B cell (primary cell): ENCODE measurements around the gene RASSF3. TPM values are rescaled to one million over a fixed set of nuclear protein-coding genes. Genes with fewer than 3 reads are reported as not detected.

Source experiments
- ATAC-seq: fragments of 200-7000 bp; cut with Tn5 transposase; one replicate; pipeline ENCODE4 v1.10.0; 2021; ENCODE audit warnings: low read depth, mild to moderate bottlenecking, moderate number of reproducible peaks, moderate library complexity
- CTCF ChIA-PET: fragments of 350-600 bp; sonication (Branson Sonifier 250); formaldehyde crosslinking; loops from one replicate; lab custom pipeline; 2021; ENCODE audit warnings: antibody characterized with exemption, inconsistent platforms; lab: Charles Lee
- POLR2A ChIA-PET: fragments of 350-600 bp; sonication (Branson Sonifier 250); formaldehyde crosslinking; loops from one replicate; lab custom pipeline; 2021; ENCODE audit warnings: antibody characterized with exemption; lab: Charles Lee
- DNase-seq: peaks from one replicate; pipeline ENCODE4 v3.0.0; 2013
- H2AFZ ChIP-seq: 2 replicates; pipeline ENCODE4 v1.6.1; 2012; ENCODE audit warnings: mild to moderate bottlenecking, low read depth, low read length; ENCODE audit not compliant: insufficient read depth, poor library complexity, severe bottlenecking
- H3K27ac ChIP-seq, 2 donors: 1 replicate in 1 of 2; 2 replicates in 1 of 2; pipeline ENCODE4 v1.5.1; 2012 to 2013; ENCODE audit warnings: low read length in 2 of 2, mild to moderate bottlenecking in 2 of 2, moderate library complexity in 1 of 2
- H3K27me3 ChIP-seq, 4 experiments: fragments of 200-600 bp in 1 of 4; sonication (generic) in 1 of 4; replicated peaks in 1 of 4; 1 replicate in 2 of 4; 2 replicates in 2 of 4; pipeline versions ENCODE4 v1.6.1 to v1.7.0; 2013 to 2016; ENCODE audit warnings: low read length in 3 of 4, mild to moderate bottlenecking in 2 of 4, mixed read lengths in 1 of 4, moderate library complexity in 1 of 4; ENCODE audit not compliant: insufficient read depth in 4 of 4, control insufficient read depth in 3 of 4; ENCODE audit errors: control extremely low read depth in 1 of 4
- H3K36me3 ChIP-seq, 2 experiments: replicated peaks in 1 of 2; 1 replicate in 1 of 2; 2 replicates in 1 of 2; pipeline versions ENCODE4 v1.6.1 to v1.7.1; 2013; ENCODE audit warnings: low read length in 1 of 2; ENCODE audit not compliant: insufficient read depth in 2 of 2, control insufficient read depth in 1 of 2; ENCODE audit errors: control extremely low read depth in 1 of 2, extremely low read depth in 1 of 2
- H3K4me1 ChIP-seq, 2 donors: fragments of 200-600 bp in 1 of 2; sonication (generic) in 1 of 2; 1 replicate in 1 of 2; 2 replicates in 1 of 2; pipeline versions ENCODE4 v1.5.1 to v1.6.1; 2013 to 2017; ENCODE audit warnings: low read length in 2 of 2; ENCODE audit not compliant: control insufficient read depth in 2 of 2, insufficient read depth in 2 of 2
- H3K4me2 ChIP-seq: replicated peaks from 2 replicates; pipeline ENCODE3; 2012; ENCODE audit warnings: mild to moderate bottlenecking, low read depth, low read length; ENCODE audit not compliant: poor library complexity, severe bottlenecking
- H3K4me3 ChIP-seq, 5 experiments: fragments of 200-600 bp in 1 of 5; sonication (generic) in 1 of 5; 1 replicate in 3 of 5; 2 replicates in 2 of 5; pipeline versions ENCODE4 v1.5.1 to v1.7.0; 2011 to 2016; ENCODE audit warnings: low read length in 4 of 5, mild to moderate bottlenecking in 4 of 5, low read depth in 2 of 5, control low read depth in 1 of 5, moderate library complexity in 1 of 5; ENCODE audit not compliant: insufficient read depth in 1 of 5; ENCODE audit errors: control extremely low read depth in 1 of 5, extremely low read depth in 1 of 5
- H3K79me2 ChIP-seq: fragments of 200-600 bp; sonication (generic); one replicate; pipeline ENCODE4 v1.6.0; 2016; ENCODE audit warnings: low read length; ENCODE audit not compliant: control insufficient read depth, insufficient read depth
- H3K9ac ChIP-seq: fragments of 200-600 bp; sonication (generic); 2 replicates; pipeline ENCODE4 v1.6.1; 2017; ENCODE audit warnings: mild to moderate bottlenecking, low read length, moderate library complexity
- H3K9me3 ChIP-seq, 3 donors: one replicate each; pipeline versions ENCODE4 v1.6.1 to v1.7.1; 2013; ENCODE audit warnings: low read length in 2 of 3; ENCODE audit not compliant: control insufficient read depth in 2 of 3, insufficient read depth in 1 of 3; ENCODE audit errors: control extremely low read depth in 1 of 3
- H4K20me1 ChIP-seq: 2 replicates; pipeline ENCODE4 v1.6.0; 2012; ENCODE audit warnings: mild to moderate bottlenecking, low read length; ENCODE audit not compliant: insufficient read depth, control insufficient read depth, poor library complexity, severe bottlenecking
- H3K27ac Mint-ChIP-seq: one replicate; pipeline ENCODE4 v1.8.0; 2021; ENCODE audit warnings: mixed read lengths
- H3K27me3 Mint-ChIP-seq: one replicate; pipeline ENCODE4 v1.8.0; 2021; ENCODE audit warnings: mixed read lengths
- H3K4me1 Mint-ChIP-seq: one replicate; pipeline ENCODE4 v1.8.0; 2021; ENCODE audit warnings: mixed read lengths
- H3K4me3 Mint-ChIP-seq: one replicate; pipeline ENCODE4 v1.8.0; 2021; ENCODE audit warnings: mixed read lengths
- H3K9me3 Mint-ChIP-seq: one replicate; pipeline ENCODE4 v1.8.0; 2022; ENCODE audit warnings: mixed read lengths; ENCODE audit not compliant: insufficient read depth
- CTCF ChIP-seq: fragments of 200-600 bp; IDR thresholded peaks from one replicate; pipeline ENCODE4 v1.8.0; 2022; ENCODE audit warnings: antibody characterized with exemption, mild to moderate bottlenecking
- EZH2 ChIP-seq: IDR thresholded peaks from 2 replicates; pipeline ENCODE4 v1.6.1; 2012; ENCODE audit warnings: borderline replicate concordance, low read depth, mild to moderate bottlenecking, moderate library complexity, low read length; ENCODE audit not compliant: insufficient read depth, poor library complexity, severe bottlenecking
- WGBS: methylation state at CpG from one replicate; pipeline ENCODE4 v1.1.5; 2013; ENCODE audit warnings: missing lambda C conversion rate; ENCODE audit not compliant: insufficient coverage; 5-methylcytosine and 5-hydroxymethylcytosine counted together
- intact Hi-C: fragments of 100-400 bp; cut with micrococcal nuclease; formaldehyde crosslinking; loops from one replicate; pipeline ENCODE4 v1.10.0; 2022
- polyA plus RNA-seq: library from polyadenylated mRNA; depleted of rRNA; stranded (reverse); fragments of >200 nt; gene quantifications from 2 replicates; pipeline ENCODE4 v1.2.3, GENCODE V29; 2012
- total RNA-seq, 2 donors: library from RNA; stranded (reverse); fragments of 120-200 nt in 1 of 2; gene quantifications; 1 replicate in 1 of 2; 2 replicates in 1 of 2; pipeline versions ENCODE4 v1.2.3 to v1.2.4, GENCODE V29; 2013 to 2022

Gene RASSF3
- total and polyA plus RNA-seq, 2 donors (not counting 1 experiment from before 2014, with no cell fraction given) = 25.8 to 104 TPM

DNA sequence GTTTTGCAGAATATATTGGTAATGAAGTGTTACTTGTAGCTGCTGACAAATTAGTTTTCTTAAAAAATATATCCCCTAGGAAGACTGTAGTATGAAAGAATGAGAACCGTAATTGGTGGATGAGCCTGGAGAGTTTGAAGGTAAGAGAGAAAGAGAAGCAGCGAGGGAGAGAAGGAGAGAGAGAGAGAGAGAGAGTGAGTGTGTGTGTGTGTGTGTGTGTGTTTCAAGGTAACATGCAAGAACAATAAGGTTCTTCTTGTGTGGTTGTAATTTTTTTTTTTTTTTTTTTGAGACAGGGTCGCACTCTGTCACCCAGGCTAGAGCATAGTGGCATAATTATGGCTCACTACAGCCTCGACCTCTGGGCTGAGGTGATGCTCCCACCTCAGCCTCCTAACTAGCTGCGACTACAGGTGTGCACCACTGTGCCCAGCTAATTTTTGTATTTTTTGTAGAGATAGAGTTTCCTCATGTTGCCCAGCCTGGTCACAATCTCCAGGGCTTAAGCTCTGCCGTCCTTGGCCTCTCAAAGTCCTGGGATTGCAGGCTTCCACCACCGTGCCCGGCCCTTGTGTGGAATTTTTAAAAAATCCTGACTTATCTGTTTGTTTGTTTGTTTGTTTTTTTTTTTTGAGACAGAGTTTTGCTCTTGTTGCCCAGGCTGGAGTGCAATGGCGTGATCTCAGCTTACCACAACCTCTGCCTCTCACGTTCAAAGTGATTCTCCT lies 73.7 kb downstream of the RASSF3 start:
- peaks cover 43 to 44% of the 10 kb centered on the region in 2 donors for H3K4me1 ChIP-seq
- Mint-ChIP-seq H3K4me3 (no peak overlapping the region), H3K9me3 (no peaks in the 10 kb centered on the region), H3K4me1 (peaks cover 46% of the 10 kb centered on the region), H3K27me3 (no peaks in the 10 kb centered on the region), H3K27ac (peak overlapping the region; percentile 28)
- intact Hi-C loops = no loop called here
- ChIA-PET POLR2A (interaction anchor here (0.6 kb wide), 1 partner anchor 70 kb away, joined by 3 read pairs; no protein-coding TSS in a partner anchor), CTCF (interaction anchor here (0.8 to 5.5 kb wide), 2 partner anchors 13 to 73 kb away, joined by 4 to 28 read pairs; no protein-coding TSS in a partner anchor)
- ATAC-seq (no peak), DNase-seq (no peak)
- peaks cover 43% of the 10 kb centered on the region for H4K20me1 ChIP-seq
- no peak overlapping the region for H3K9ac ChIP-seq
- H3K27ac ChIP-seq = peak overlapping the region in 1 of 2 donors; percentile 58
- no peak overlapping the region for H2AFZ ChIP-seq
- no peaks in the 10 kb centered on the region for H3K9me3 ChIP-seq
- H3K4me2 ChIP-seq = peak overlapping the region; percentile 15
- peaks cover 14 to 38% of the 10 kb centered on the region in 2 experiments for H3K36me3 ChIP-seq
- TF ChIP-seq CTCF (no peak), EZH2 (no peak)
- no peak overlapping the region for H3K4me3 ChIP-seq
- H3K79me2 ChIP-seq = peaks cover 91% of the 10 kb centered on the region
- WGBS = 87% methylated on average over 7 of the region's 10 CpGs
- no peaks in the 10 kb centered on the region for H3K27me3 ChIP-seq

DNA sequence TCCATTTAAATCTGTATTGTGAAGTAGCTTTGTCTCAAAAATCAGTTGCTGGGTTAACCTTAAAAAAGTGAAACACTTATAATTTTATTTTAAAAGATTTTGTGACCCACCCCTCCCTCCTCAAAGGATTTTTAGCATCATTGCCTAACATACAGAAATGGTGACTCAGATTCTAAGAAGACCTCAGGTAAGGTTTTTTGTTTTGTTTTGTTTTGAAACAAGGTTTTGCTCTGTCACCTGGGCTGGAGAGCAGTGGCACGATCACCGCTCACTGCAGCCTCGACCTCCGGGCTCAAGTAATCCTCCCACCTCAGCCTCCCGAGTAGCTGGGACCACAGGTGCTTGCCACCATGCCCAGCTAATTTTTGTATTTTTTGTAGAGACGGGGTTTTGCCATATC lies 74.8 kb downstream of the RASSF3 start:
- no peak for TF ChIP-seq EZH2
- TF ChIP-seq CTCF = no peak
- WGBS = 96% methylated on average over 5 of the region's 6 CpGs
- POLR2A ChIA-PET = interaction anchor here (0.6 kb wide), 1 partner anchor 21 kb away, joined by 5 read pairs; no protein-coding TSS in a partner anchor
- ATAC-seq (no peak), DNase-seq (no peak)
- no peaks in the 10 kb centered on the region for H3K27me3 Mint-ChIP-seq
- H3K9me3 Mint-ChIP-seq = no peaks in the 10 kb centered on the region
- intact Hi-C loops = no loop called here
- no peak overlapping the region for H3K4me3 ChIP-seq
- H2AFZ ChIP-seq = no peak overlapping the region
- H3K9ac ChIP-seq = no peak overlapping the region
- peaks cover 32 to 33% of the 10 kb centered on the region in 2 donors for H3K4me1 ChIP-seq
- no peaks in the 10 kb centered on the region for H3K27me3 ChIP-seq
- H3K36me3 ChIP-seq = peaks cover 14 to 38% of the 10 kb centered on the region in 2 experiments
- H4K20me1 ChIP-seq = peaks cover 42% of the 10 kb centered on the region
- no peak overlapping the region for H3K4me2 ChIP-seq
- H3K4me3 Mint-ChIP-seq = no peak overlapping the region
- peak overlapping the region; percentile 53 for H3K27ac Mint-ChIP-seq
- H3K27ac ChIP-seq = no peak overlapping the region
- CTCF ChIA-PET = interaction anchor here (5.5 kb wide), 1 partner anchor 12 kb away, joined by 28 read pairs; no protein-coding TSS in a partner anchor
- H3K79me2 ChIP-seq = peaks cover 89% of the 10 kb centered on the region
- peaks cover 38% of the 10 kb centered on the region for H3K4me1 Mint-ChIP-seq
- H3K9me3 ChIP-seq = no peaks in the 10 kb centered on the region
